Urothelium cell line (cell line): ENCODE results near the gene ZFPM1.

Experiments
- DNase-seq: peaks from one replicate; pipeline ENCODE4 v3.0.0; 2011; ENCODE audit warnings: low spot score, mixed read lengths
- FAIRE-seq: peaks from 2 replicates; lab custom pipeline; 2011; peaks lifted over from hg19 to GRCh38; lab: Jason Lieb, UNC

ZFPM1 gene

GRCh38 chr16:88448461-88449266 lies 4.4 kb upstream of the ZFPM1 start:
- FAIRE-seq (no peak), DNase-seq (no peak)

- DNase-seq (no peak), FAIRE-seq (no peak)
These were observed 3.9 kb upstream of the ZFPM1 start for GRCh38 chr16:88449267-88449561.

GRCh38 chr16:88451586-88452481 lies 1.2 kb upstream of the ZFPM1 start:
- DNase-seq, result no peak
- FAIRE-seq, result no peak

- peak; percentile 94 for FAIRE-seq
- peak; percentile 100 for DNase-seq
These were observed 431 bp upstream of the ZFPM1 start for GRCh38 chr16:88452482-88453216.

- FAIRE-seq (no peak), DNase-seq (peak; percentile 50)
These were observed 787 bp downstream of the ZFPM1 start for GRCh38 chr16:88453611-88454522.

- FAIRE-seq, result no peak
- DNase-seq, result no peak
These were observed 1.5 kb downstream of the ZFPM1 start for GRCh38 chr16:88454523-88454947.

- DNase-seq (no peak), FAIRE-seq (peak; percentile 9)
These were observed 2.7 kb downstream of the ZFPM1 start for GRCh38 chr16:88455610-88456355.

GRCh38 chr16:88456356-88457292 lies 3.5 kb downstream of the ZFPM1 start:
- FAIRE-seq, result no peak
- DNase-seq, result peak; percentile 37

GRCh38 chr16:88458039-88458772 lies 5.1 kb downstream of the ZFPM1 start:
- FAIRE-seq (no peak), DNase-seq (no peak)

- DNase-seq (no peak), FAIRE-seq (no peak)
These were observed 5.7 kb downstream of the ZFPM1 start for GRCh38 chr16:88458773-88459235.

- DNase-seq (no peak), FAIRE-seq (no peak)
These were observed 6.4 kb downstream of the ZFPM1 start for GRCh38 chr16:88459366-88460073.

- FAIRE-seq (no peak), DNase-seq (no peak)
These were observed 7.6 kb downstream of the ZFPM1 start for GRCh38 chr16:88460496-88461330.

GRCh38 chr16:88461331-88462269 lies 8.5 kb downstream of the ZFPM1 start:
- no peak for DNase-seq
- no peak for FAIRE-seq

GRCh38 chr16:88462396-88462795 lies 9.3 kb downstream of the ZFPM1 start:
- FAIRE-seq (no peak), DNase-seq (no peak)

GRCh38 chr16:88463411-88463810 lies 10.3 kb downstream of the ZFPM1 start:
- FAIRE-seq (no peak), DNase-seq (no peak)
